ENCODE results near the gene PLXNB1.

PLXNB1 gene

GRCh38 chr3:48433472-48434118 lies 3.7 kb upstream of the PLXNB1 start:
- DNase-seq (ENCODE audit: low read depth in 2 of 2): no peak

- DNase-seq (ENCODE audit: low read depth in 2 of 2): no peak
These were observed 2.8 kb upstream of the PLXNB1 start for GRCh38 chr3:48432411-48433371.

- no peak for DNase-seq (ENCODE audit: low read depth in 2 of 2)
These were observed 1.5 kb upstream of the PLXNB1 start for GRCh38 chr3:48431224-48432029.

GRCh38 chr3:48430708-48431101 lies 819 bp upstream of the PLXNB1 start:
- no peak for DNase-seq (ENCODE audit: low read depth in 2 of 2)

GRCh38 chr3:48429317-48429959 lies 448 bp downstream of the PLXNB1 start:
- DNase-seq (ENCODE audit: low read depth in 2 of 2): peak in 1 of 2 donors; percentile 30

- DNase-seq (ENCODE audit: low read depth in 2 of 2): no peak
These were observed 1.1 kb downstream of the PLXNB1 start for GRCh38 chr3:48428572-48429316.

- DNase-seq (ENCODE audit: low read depth in 2 of 2): no peak
These were observed 1.8 kb downstream of the PLXNB1 start for GRCh38 chr3:48428088-48428571.

GRCh38 chr3:48427630-48427962 lies 2.3 kb downstream of the PLXNB1 start:
- DNase-seq (ENCODE audit: low read depth in 2 of 2): no peak

- no peak for DNase-seq (ENCODE audit: low read depth in 2 of 2)
These were observed 2.8 kb downstream of the PLXNB1 start for GRCh38 chr3:48426944-48427629.

GRCh38 chr3:48426401-48426909 lies 3.4 kb downstream of the PLXNB1 start:
- DNase-seq (ENCODE audit: low read depth in 2 of 2): no peak

- DNase-seq (ENCODE audit: low read depth in 2 of 2): no peak
These were observed 4.5 kb downstream of the PLXNB1 start for GRCh38 chr3:48425281-48425812.

GRCh38 chr3:48423883-48424695 lies 5.8 kb downstream of the PLXNB1 start:
- no peak for DNase-seq (ENCODE audit: low read depth in 2 of 2)

GRCh38 chr3:48423241-48423882 lies 6.5 kb downstream of the PLXNB1 start:
- DNase-seq (ENCODE audit: low read depth in 2 of 2): no peak

GRCh38 chr3:48422681-48423080 lies 7.2 kb downstream of the PLXNB1 start:
- no peak for DNase-seq (ENCODE audit: low read depth in 2 of 2)

GRCh38 chr3:48422272-48422671 lies 7.6 kb downstream of the PLXNB1 start:
- DNase-seq (ENCODE audit: low read depth in 2 of 2): no peak

GRCh38 chr3:48420561-48420960 lies 9.3 kb downstream of the PLXNB1 start:
- DNase-seq (ENCODE audit: low read depth in 2 of 2): no peak

- no peak for DNase-seq (ENCODE audit: low read depth in 2 of 2)
These were observed 10.3 kb downstream of the PLXNB1 start for GRCh38 chr3:48419597-48419996.

GRCh38 chr3:48419149-48419548 lies 10.7 kb downstream of the PLXNB1 start:
- no peak for DNase-seq (ENCODE audit: low read depth in 2 of 2)

Data from activated CD4-positive, alpha-beta T cell treated with anti-CD3 and anti-CD28 coated beads for 24 hours (primary cell).